HepG2 (cell line): ENCODE measurements around the gene ZNF628. TPM values are rescaled to one million over a fixed set of nuclear protein-coding genes. Genes with fewer than 3 reads are reported as not detected.

ENCODE experiments used
- EED ChIP-seq: sonication (generic); formaldehyde crosslinking; IDR thresholded peaks from 2 replicates; pipeline ENCODE4 v1.5.0; 2020; ENCODE audit warnings: mild to moderate bottlenecking, missing genetic modification reagents
- ETV6 ChIP-seq: sonication (generic); formaldehyde crosslinking; conservative IDR thresholded peaks from 2 replicates; pipeline ENCODE4 v1.4.0; 2020; ENCODE audit warnings: missing genetic modification reagents
- GLI4 ChIP-seq: sonication (generic); formaldehyde crosslinking; IDR thresholded peaks from 2 replicates; pipeline ENCODE4 v1.5.1; 2020; ENCODE audit warnings: missing genetic modification reagents, mild to moderate bottlenecking, moderate library complexity, borderline replicate concordance
- HNRNPH1 ChIP-seq: fragments of 200-400 bp; formaldehyde crosslinking; optimal IDR thresholded peaks from 2 replicates; pipeline ENCODE3; 2017; ENCODE audit warnings: mild to moderate bottlenecking, low read depth, low read length
- MBNL3 ChIP-seq: fragments of 250-450 bp; sonication (Bioruptor Pico); conservative IDR thresholded peaks from 2 replicates; pipeline ENCODE4 v1.8.0; 2022; ENCODE audit warnings: mild to moderate bottlenecking, inconsistent platforms
- MZF1 ChIP-seq: sonication (generic); formaldehyde crosslinking; IDR thresholded peaks from 2 replicates; pipeline ENCODE4 v1.8.1; 2023; ENCODE audit warnings: mild to moderate bottlenecking, missing genetic modification reagents, borderline replicate concordance
- ONECUT2 ChIP-seq: sonication (generic); formaldehyde crosslinking; IDR thresholded peaks from 2 replicates; pipeline ENCODE4 v1.4.0; 2020; ENCODE audit warnings: missing genetic modification reagents
- SKI ChIP-seq: fragments of 450-650 bp; IDR thresholded peaks from one replicate; pipeline ENCODE4 v1.6.1; 2018; ENCODE audit warnings: mild to moderate bottlenecking; ENCODE audit not compliant: partially characterized antibody
- SP1 ChIP-seq, 2 experiments: fragments of 450-650 bp in 1 of 2; sonication (generic) in 1 of 2; formaldehyde crosslinking in 1 of 2; IDR thresholded peaks; 2 replicates each; pipeline versions ENCODE4 v1.4.0 to v1.6.1; 2016 to 2020; ENCODE audit warnings: missing genetic modification reagents in 1 of 2
- SP4 ChIP-seq: sonication (generic); formaldehyde crosslinking; IDR thresholded peaks from 2 replicates; pipeline ENCODE4 v1.8.1; 2023; ENCODE audit warnings: mild to moderate bottlenecking, missing genetic modification reagents
- SUZ12 ChIP-seq: fragments of 150-350 bp; IDR thresholded peaks from 2 replicates; pipeline ENCODE4 v1.6.1; 2014; ENCODE audit warnings: low read depth, low read length
- ZFAT ChIP-seq: sonication (generic); formaldehyde crosslinking; conservative IDR thresholded peaks from 2 replicates; pipeline ENCODE4 v1.8.1; 2023; ENCODE audit warnings: missing genetic modification reagents, inconsistent platforms
- ZFP36L2 ChIP-seq: sonication (generic); formaldehyde crosslinking; IDR thresholded peaks from 2 replicates; pipeline ENCODE4 v1.4.0; 2020; ENCODE audit warnings: missing genetic modification reagents
- ZFP41 ChIP-seq: sonication (generic); formaldehyde crosslinking; IDR thresholded peaks from 2 replicates; pipeline ENCODE4 v1.4.0; 2020; ENCODE audit warnings: mild to moderate bottlenecking, missing genetic modification reagents, borderline replicate concordance
- ZNF225 ChIP-seq: sonication (generic); formaldehyde crosslinking; IDR thresholded peaks from 2 replicates; pipeline ENCODE4 v1.4.0; 2020; ENCODE audit warnings: mild to moderate bottlenecking, missing genetic modification reagents
- ZNF232 ChIP-seq: sonication (generic); formaldehyde crosslinking; IDR thresholded peaks from 2 replicates; pipeline ENCODE4 v1.4.0; 2020; ENCODE audit warnings: missing genetic modification reagents, borderline replicate concordance
- ZNF558 ChIP-seq: sonication (generic); formaldehyde crosslinking; IDR thresholded peaks from 2 replicates; pipeline ENCODE4 v1.9.0; 2022; ENCODE audit warnings: mild to moderate bottlenecking, missing genetic modification reagents, borderline replicate concordance
- ZNF720 ChIP-seq: sonication (generic); formaldehyde crosslinking; IDR thresholded peaks from 2 replicates; pipeline ENCODE4 v1.4.0; 2020; ENCODE audit warnings: missing genetic modification reagents
- ZNF790 ChIP-seq: sonication (generic); formaldehyde crosslinking; IDR thresholded peaks from 2 replicates; pipeline ENCODE4 v1.8.0; 2022; ENCODE audit warnings: missing genetic modification reagents, mild to moderate bottlenecking, borderline replicate concordance
- ZNF878 ChIP-seq: sonication (generic); formaldehyde crosslinking; IDR thresholded peaks from 2 replicates; pipeline ENCODE4 v1.8.1; 2023; ENCODE audit warnings: mild to moderate bottlenecking, missing genetic modification reagents, moderate library complexity
- polyA plus RNA-seq, 8 experiments: library from polyadenylated mRNA; depleted of rRNA in 3 of 8; stranded (reverse) in 7 of 8; unstranded in 1 of 8; fragments of >200 nt; fragmentation: Illumina TruSeq in 4 of 8; extraction: Trizol in 4 of 8; gene quantifications; 2 replicates each; pipeline versions ENCODE4 v1.2.1 to v1.2.3, GENCODE V29; 2011 to 2016; ENCODE audit warnings: low read depth in 4 of 8, missing spikeins in 1 of 8, mixed read lengths in 1 of 8; ENCODE audit not compliant: insufficient read depth in 1 of 8
- total RNA-seq, 5 experiments: library from RNA; depleted of rRNA; stranded (reverse); fragments of >200 nt; fragmentation: Illumina TruSeq; extraction: Trizol; gene quantifications; 2 replicates each; pipeline ENCODE4 v1.2.3, GENCODE V29; 2016; ENCODE audit warnings: low read depth in 1 of 5
- TF ChIP-seq, protein P1 (sequence below): sonication (generic); formaldehyde crosslinking; IDR thresholded peaks from 2 replicates; pipeline ENCODE4 v1.4.0; 2020; ENCODE audit warnings: missing genetic modification reagents, mild to moderate bottlenecking, borderline replicate concordance
- TF ChIP-seq, protein P2 (sequence below): sonication (generic); formaldehyde crosslinking; IDR thresholded peaks from 2 replicates; pipeline ENCODE4 v1.5.0; 2020; ENCODE audit warnings: mild to moderate bottlenecking, missing genetic modification reagents
- TF ChIP-seq, protein P3 (sequence below): sonication (generic); formaldehyde crosslinking; IDR thresholded peaks from 2 replicates; pipeline ENCODE4 v1.5.1; 2020; ENCODE audit warnings: mild to moderate bottlenecking, missing genetic modification reagents, moderate library complexity

The ZNF628 gene
- total and polyA plus RNA-seq, 2 of the 13 experiments (the other 11 are each of a cell fraction or from before 2014, with no cell fraction given), result 0.54 to 1.2 TPM

DNA sequence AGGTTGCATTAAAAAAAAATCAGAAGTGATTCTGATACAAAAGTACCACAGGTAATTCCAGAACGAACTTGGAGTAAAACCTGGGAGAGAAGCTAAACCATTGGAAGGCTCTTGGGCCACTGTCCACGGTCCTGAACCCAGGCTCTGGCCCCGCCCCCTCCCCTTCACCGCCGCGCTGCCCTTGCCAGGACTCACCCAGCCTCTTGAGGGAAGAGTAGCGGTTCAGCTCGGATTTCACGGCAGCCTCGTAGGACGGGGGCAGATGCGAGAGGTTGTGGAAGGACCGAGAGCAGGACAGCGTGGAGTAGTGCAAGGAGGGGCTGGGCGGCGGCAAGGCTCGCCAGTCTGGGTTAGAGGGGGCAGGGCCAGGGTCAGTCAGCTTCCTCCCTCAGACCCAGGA is 39.0 kb upstream of the ZNF628 start (continued):
- TF ChIP-seq SUZ12 (no peak), SP1 (IDR thresholded peaks at IDR 0.05) (no peak), SP1 (CRISPR knock-in tag; IDR thresholded peaks at IDR 0.05) (peak; percentile 82), ZNF232 (CRISPR knock-in tag) (peak; percentile 90; the same call in 1 of the 2 replicates), MZF1 (CRISPR knock-in tag) (no peak), ZNF225 (CRISPR knock-in tag) (peak; percentile 46; the same call in 1 of the 2 replicates), MBNL3 (CRISPR knock-in tag) (no peak), ONECUT2 (CRISPR knock-in tag) (no peak), ZFP41 (CRISPR knock-in tag) (no peak), ZNF878 (CRISPR knock-in tag) (peak; percentile 32; the same call in 1 of the 2 replicates), HNRNPH1 (no peak), ZNF790 (CRISPR knock-in tag) (peak; percentile 83; the same call in 1 of the 2 replicates), EED (CRISPR knock-in tag) (no peak), ZNF558 (CRISPR knock-in tag) (peak; percentile 63; the same call in 1 of the 2 replicates), ZNF720 (CRISPR knock-in tag) (no peak), GLI4 (CRISPR knock-in tag) (no peak), SP4 (CRISPR knock-in tag) (peak; percentile 37; the same call in 1 of the 2 replicates), SKI (no peak), ZFAT (CRISPR knock-in tag) (no peak), ZFP36L2 (CRISPR knock-in tag) (0 out of 2 replicates have a peak, but pooled peaks have one; percentile 82), ETV6 (CRISPR knock-in tag) (0 out of 2 replicates have a peak, but pooled peaks have one; percentile 53)
- TF ChIP-seq, protein P1, sequence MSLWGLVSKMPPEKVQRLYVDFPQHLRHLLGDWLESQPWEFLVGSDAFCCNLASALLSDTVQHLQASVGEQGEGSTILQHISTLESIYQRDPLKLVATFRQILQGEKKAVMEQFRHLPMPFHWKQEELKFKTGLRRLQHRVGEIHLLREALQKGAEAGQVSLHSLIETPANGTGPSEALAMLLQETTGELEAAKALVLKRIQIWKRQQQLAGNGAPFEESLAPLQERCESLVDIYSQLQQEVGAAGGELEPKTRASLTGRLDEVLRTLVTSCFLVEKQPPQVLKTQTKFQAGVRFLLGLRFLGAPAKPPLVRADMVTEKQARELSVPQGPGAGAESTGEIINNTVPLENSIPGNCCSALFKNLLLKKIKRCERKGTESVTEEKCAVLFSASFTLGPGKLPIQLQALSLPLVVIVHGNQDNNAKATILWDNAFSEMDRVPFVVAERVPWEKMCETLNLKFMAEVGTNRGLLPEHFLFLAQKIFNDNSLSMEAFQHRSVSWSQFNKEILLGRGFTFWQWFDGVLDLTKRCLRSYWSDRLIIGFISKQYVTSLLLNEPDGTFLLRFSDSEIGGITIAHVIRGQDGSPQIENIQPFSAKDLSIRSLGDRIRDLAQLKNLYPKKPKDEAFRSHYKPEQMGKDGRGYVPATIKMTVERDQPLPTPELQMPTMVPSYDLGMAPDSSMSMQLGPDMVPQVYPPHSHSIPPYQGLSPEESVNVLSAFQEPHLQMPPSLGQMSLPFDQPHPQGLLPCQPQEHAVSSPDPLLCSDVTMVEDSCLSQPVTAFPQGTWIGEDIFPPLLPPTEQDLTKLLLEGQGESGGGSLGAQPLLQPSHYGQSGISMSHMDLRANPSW (CRISPR knock-in tag), result no peak
- TF ChIP-seq, protein P2, sequence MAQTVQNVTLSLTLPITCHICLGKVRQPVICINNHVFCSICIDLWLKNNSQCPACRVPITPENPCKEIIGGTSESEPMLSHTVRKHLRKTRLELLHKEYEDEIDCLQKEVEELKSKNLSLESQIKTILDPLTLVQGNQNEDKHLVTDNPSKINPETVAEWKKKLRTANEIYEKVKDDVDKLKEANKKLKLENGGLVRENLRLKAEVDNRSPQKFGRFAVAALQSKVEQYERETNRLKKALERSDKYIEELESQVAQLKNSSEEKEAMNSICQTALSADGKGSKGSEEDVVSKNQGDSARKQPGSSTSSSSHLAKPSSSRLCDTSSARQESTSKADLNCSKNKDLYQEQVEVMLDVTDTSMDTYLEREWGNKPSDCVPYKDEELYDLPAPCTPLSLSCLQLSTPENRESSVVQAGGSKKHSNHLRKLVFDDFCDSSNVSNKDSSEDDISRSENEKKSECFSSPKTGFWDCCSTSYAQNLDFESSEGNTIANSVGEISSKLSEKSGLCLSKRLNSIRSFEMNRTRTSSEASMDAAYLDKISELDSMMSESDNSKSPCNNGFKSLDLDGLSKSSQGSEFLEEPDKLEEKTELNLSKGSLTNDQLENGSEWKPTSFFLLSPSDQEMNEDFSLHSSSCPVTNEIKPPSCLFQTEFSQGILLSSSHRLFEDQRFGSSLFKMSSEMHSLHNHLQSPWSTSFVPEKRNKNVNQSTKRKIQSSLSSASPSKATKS (CRISPR knock-in tag), result no peak
- TF ChIP-seq, protein P3, sequence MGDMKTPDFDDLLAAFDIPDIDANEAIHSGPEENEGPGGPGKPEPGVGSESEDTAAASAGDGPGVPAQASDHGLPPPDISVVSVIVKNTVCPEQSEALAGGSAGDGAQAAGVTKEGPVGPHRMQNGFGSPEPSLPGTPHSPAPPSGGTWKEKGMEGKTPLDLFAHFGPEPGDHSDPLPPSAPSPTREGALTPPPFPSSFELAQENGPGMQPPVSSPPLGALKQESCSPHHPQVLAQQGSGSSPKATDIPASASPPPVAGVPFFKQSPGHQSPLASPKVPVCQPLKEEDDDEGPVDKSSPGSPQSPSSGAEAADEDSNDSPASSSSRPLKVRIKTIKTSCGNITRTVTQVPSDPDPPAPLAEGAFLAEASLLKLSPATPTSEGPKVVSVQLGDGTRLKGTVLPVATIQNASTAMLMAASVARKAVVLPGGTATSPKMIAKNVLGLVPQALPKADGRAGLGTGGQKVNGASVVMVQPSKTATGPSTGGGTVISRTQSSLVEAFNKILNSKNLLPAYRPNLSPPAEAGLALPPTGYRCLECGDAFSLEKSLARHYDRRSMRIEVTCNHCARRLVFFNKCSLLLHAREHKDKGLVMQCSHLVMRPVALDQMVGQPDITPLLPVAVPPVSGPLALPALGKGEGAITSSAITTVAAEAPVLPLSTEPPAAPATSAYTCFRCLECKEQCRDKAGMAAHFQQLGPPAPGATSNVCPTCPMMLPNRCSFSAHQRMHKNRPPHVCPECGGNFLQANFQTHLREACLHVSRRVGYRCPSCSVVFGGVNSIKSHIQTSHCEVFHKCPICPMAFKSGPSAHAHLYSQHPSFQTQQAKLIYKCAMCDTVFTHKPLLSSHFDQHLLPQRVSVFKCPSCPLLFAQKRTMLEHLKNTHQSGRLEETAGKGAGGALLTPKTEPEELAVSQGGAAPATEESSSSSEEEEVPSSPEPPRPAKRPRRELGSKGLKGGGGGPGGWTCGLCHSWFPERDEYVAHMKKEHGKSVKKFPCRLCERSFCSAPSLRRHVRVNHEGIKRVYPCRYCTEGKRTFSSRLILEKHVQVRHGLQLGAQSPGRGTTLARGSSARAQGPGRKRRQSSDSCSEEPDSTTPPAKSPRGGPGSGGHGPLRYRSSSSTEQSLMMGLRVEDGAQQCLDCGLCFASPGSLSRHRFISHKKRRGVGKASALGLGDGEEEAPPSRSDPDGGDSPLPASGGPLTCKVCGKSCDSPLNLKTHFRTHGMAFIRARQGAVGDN (CRISPR knock-in tag), result peak; percentile 54; the same call in 1 of the 2 replicates
